ENCODE results near the gene CHTF18. TPM values are rescaled to one million over a fixed set of nuclear protein-coding genes. Genes with fewer than 3 reads are reported as not detected.

The CHTF18 gene
- total and polyA plus RNA-seq, 10 of the 15 experiments (the other 5 are each of a cell fraction or from before 2014, with no cell fraction given) = 1.6 to 87.8 (median 19.4) TPM

GRCh38 chr16:762595-763268 lies 25.7 kb upstream of the CHTF18 start:
- H3K27me3 ChIP-seq (replicated peaks in 1 of 2; ENCODE audit: control insufficient read depth in 2 of 2, insufficient read depth in 2 of 2, low read length in 1 of 2) = no peaks in the 10 kb centered on the region
- H4K20me1 ChIP-seq (ENCODE audit: control insufficient read depth, insufficient read depth) = no peaks in the 10 kb centered on the region
- DNase-seq (ENCODE audit: low read depth, low spot score) (no peak), FAIRE-seq (no peak), ATAC-seq (no peak)
- POLR2A ChIA-PET = no interaction called here
- intact Hi-C loops (cut with micrococcal nuclease; ENCODE audit: unreplicated experiment) (no loop called here), in situ Hi-C loops (cut with MboI) (no loop called here)
- H3K4me1 ChIP-seq (ENCODE audit: control insufficient read depth, insufficient read depth, low read length) = no peaks in the 10 kb centered on the region
- no peaks in the 10 kb centered on the region for H3K79me2 ChIP-seq (ENCODE audit: control insufficient read depth, insufficient read depth, low read length)
- RAD21 ChIA-PET (ENCODE audit: unreplicated experiment) = no interaction called here
- no peak overlapping the region for H2AFZ ChIP-seq (ENCODE audit: control insufficient read depth, low read depth, low read length)
- no peaks in the 10 kb centered on the region for H3K9me3 ChIP-seq (replicated peaks; ENCODE audit: control insufficient read depth, insufficient read depth, low read length)
- H3K4me2 ChIP-seq (ENCODE audit: control insufficient read depth, insufficient read depth) = no peak overlapping the region
- SMC1A ChIA-PET (ENCODE audit: uncharacterized antibody, unreplicated experiment) = no interaction called here
- no peak overlapping the region for H3K4me3 ChIP-seq
- WGBS (ENCODE audit: insufficient coverage, insufficient replicate concordance, low lambda C conversion rate, missing lambda C conversion rate) = 26% methylated on average over 16 of the region's 17 CpGs
- CTCF ChIA-PET = no interaction called here
- no peak overlapping the region for H3K27ac ChIP-seq (ENCODE audit: control insufficient read depth, insufficient read depth)
- H3K9ac ChIP-seq (ENCODE audit: control insufficient read depth, insufficient read depth, low read length) = no peak overlapping the region
- no peaks in the 10 kb centered on the region for H3K36me3 ChIP-seq (ENCODE audit: control insufficient read depth in 2 of 2, insufficient read depth in 2 of 2, low read length in 1 of 2)
- TF ChIP-seq CBX3 (IDR thresholded peaks at IDR 0.05; ENCODE audit: borderline replicate concordance, low read depth) = no peak
- no peak for TF ChIP-seq KAT2A (conservative IDR thresholded peaks at IDR 0.05; ENCODE audit: control insufficient read depth, low read depth, low read length)
- no peak for TF ChIP-seq PML (IDR thresholded peaks at IDR 0.05; ENCODE audit: low read length)
- TF ChIP-seq SMAD1 (IDR thresholded peaks at IDR 0.05; ENCODE audit: low read depth, partially characterized antibody) = no peak
- no peak for TF ChIP-seq NFXL1 (IDR thresholded peaks at IDR 0.05; ENCODE audit: borderline replicate concordance)
- TF ChIP-seq ZNF622 (IDR thresholded peaks at IDR 0.05) = no peak
- no peak for TF ChIP-seq BACH1 (IDR thresholded peaks at IDR 0.05; ENCODE audit: borderline replicate concordance)
- no peak for TF ChIP-seq YY1 (IDR thresholded peaks at IDR 0.05; ENCODE audit: low read depth, low read length)
- TF ChIP-seq SKIL (IDR thresholded peaks at IDR 0.05; ENCODE audit: low read depth, poor library complexity, severe bottlenecking) = no peak
- no peak for TF ChIP-seq NFIC (IDR thresholded peaks at IDR 0.05; ENCODE audit: low read depth, low read length)
- no peak for TF ChIP-seq NRF1 (conservative IDR thresholded peaks at IDR 0.05; ENCODE audit: low read depth, low read length)
- TF ChIP-seq CEBPZ (IDR thresholded peaks at IDR 0.05; ENCODE audit: low read depth, low read length) = no peak
- BruUV-seq (replicated peaks) = no TSS peak

Data from GM12878 (cell line).